ENCODE measurements around the gene TSPAN5.

Gene TSPAN5

DNA sequence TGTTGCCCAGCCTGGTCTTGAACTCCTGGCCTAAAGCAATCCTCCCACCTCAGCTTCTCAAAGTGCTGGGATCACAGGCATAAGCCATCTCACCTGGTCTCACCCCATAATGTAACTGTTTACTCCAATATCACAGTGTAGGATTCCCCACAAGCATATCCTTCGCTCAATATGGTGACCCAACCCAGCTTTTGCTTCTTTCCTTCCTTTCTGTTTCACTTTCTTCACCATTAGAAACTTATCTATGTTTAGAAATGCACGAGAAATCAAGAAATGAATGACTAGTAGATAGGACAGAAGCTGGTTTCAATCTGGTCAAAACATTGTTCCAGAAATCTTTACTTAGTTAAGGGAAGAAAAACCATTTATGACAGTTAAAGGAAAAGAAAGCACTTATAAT, 18.9 kb downstream of the TSPAN5 start:
- no peak overlapping the region for H3K4me3 ChIP-seq (ENCODE audit: low read depth, low read length)
- TF ChIP-seq, protein P1, sequence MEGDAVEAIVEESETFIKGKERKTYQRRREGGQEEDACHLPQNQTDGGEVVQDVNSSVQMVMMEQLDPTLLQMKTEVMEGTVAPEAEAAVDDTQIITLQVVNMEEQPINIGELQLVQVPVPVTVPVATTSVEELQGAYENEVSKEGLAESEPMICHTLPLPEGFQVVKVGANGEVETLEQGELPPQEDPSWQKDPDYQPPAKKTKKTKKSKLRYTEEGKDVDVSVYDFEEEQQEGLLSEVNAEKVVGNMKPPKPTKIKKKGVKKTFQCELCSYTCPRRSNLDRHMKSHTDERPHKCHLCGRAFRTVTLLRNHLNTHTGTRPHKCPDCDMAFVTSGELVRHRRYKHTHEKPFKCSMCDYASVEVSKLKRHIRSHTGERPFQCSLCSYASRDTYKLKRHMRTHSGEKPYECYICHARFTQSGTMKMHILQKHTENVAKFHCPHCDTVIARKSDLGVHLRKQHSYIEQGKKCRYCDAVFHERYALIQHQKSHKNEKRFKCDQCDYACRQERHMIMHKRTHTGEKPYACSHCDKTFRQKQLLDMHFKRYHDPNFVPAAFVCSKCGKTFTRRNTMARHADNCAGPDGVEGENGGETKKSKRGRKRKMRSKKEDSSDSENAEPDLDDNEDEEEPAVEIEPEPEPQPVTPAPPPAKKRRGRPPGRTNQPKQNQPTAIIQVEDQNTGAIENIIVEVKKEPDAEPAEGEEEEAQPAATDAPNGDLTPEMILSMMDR (IDR thresholded peaks at IDR 0.05; ENCODE audit: borderline replicate concordance, insufficient read depth, low read depth, low read length) = no peak

DNA sequence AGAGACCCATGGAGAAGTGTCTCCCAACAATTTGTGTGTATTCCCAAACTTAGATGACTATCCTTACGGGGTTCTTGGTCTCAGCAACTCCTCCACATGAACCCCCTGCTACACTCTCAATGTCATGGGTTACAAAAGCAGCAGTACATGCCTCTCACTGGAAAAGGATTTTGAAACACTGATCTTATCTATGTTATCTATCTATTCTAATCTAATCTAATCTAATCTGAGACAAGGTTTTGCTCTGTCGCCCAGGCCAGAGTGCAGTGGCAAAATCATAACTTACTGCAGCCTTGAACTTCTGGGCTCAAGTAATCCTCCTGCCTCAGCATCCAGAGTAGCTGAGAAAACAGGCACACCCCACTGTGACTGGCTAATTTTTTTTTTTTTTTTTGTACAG, 19.3 kb downstream of the TSPAN5 start:
- H3K4me3 ChIP-seq (ENCODE audit: low read depth, low read length) = no peak overlapping the region
- TF ChIP-seq, protein P1 (IDR thresholded peaks at IDR 0.05; ENCODE audit: borderline replicate concordance, insufficient read depth, low read depth, low read length) = no peak

DNA sequence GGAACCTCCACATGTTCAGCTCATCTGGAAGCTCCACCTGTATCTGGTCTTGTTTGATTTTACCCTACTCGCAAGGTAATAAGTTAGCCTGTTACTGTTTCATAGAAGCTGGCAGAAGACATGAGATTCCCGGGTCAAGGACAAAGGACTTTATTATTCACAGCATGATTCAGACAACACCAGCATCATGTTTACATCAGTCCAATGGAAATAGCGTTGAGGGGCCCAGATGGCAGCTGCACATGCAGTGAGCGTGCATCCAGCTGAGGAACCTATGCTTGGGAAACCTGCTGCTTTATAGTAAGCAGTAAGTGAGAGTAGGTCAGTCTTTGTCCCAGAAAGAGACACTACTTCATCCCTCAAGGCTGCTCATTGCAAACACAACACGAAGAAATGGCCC, 19.8 kb downstream of the TSPAN5 start:
- H3K4me3 ChIP-seq (ENCODE audit: low read depth, low read length) = no peak overlapping the region
- TF ChIP-seq, protein P1 (IDR thresholded peaks at IDR 0.05; ENCODE audit: borderline replicate concordance, insufficient read depth, low read depth, low read length) = no peak

DNA sequence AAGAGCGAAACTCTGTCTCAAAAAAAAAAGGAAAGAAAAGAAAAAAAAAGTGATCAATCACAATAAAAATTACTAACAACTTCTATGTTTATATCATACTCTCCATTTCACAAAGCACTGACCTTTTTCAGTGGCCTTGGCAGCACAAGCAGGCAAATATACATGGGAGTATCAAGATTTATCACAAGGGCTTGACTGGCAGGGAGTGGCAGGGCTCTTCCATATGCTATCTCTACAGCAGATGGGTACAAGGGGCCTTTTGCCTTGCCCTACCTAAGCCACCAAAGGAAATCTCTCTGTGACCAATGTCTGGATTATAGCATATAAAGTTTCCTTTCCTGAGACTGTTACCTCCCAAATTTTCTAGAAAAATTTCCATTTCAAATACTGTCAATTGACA, 24.4 kb downstream of the TSPAN5 start:
- no peak overlapping the region for H3K4me3 ChIP-seq (ENCODE audit: low read depth, low read length)
- TF ChIP-seq, protein P1 (IDR thresholded peaks at IDR 0.05; ENCODE audit: borderline replicate concordance, insufficient read depth, low read depth, low read length) = no peak

DNA sequence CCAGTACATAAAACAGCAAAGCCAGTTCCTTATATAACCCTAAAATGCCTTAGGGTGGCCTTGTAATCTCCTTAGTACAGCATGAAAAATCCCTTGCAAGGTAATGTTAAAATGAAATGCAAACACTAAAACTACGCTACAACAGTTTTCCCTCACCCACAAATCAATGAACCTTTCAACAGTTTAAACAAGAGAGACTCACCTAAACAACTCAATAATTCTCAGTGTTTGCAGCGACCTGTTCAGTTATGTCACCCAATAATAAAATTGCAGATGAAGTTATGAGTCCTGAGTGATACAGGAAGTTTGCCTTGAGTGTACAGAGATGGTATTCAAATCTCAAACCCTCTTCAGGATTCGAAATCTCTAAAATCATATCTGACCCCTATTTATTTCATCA, 25.3 kb downstream of the TSPAN5 start:
- H3K4me3 ChIP-seq (ENCODE audit: low read depth, low read length) = no peak overlapping the region
- TF ChIP-seq, protein P1 (IDR thresholded peaks at IDR 0.05; ENCODE audit: borderline replicate concordance, insufficient read depth, low read depth, low read length) = no peak

DNA sequence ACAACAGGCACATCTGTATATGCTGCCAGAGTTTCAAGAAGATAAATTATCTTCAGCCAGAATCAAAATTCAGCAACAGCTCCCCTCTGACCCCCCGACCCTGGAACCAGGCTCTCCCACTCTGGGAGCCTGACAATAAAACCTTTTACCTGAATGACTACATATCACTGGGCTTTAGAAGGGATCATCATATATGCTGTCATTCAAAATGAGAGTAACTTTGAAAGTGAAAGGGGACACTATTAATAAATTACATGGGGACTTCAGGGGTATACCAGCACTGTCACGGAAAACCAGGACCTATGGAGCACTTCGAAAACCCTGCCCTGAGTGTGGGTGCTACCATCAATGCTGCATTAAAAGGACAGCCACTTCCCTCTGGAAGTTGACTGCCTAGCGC, 26.2 kb downstream of the TSPAN5 start:
- H3K4me3 ChIP-seq (ENCODE audit: low read depth, low read length) = no peak overlapping the region
- TF ChIP-seq, protein P1 (IDR thresholded peaks at IDR 0.05; ENCODE audit: borderline replicate concordance, insufficient read depth, low read depth, low read length) = no peak

DNA sequence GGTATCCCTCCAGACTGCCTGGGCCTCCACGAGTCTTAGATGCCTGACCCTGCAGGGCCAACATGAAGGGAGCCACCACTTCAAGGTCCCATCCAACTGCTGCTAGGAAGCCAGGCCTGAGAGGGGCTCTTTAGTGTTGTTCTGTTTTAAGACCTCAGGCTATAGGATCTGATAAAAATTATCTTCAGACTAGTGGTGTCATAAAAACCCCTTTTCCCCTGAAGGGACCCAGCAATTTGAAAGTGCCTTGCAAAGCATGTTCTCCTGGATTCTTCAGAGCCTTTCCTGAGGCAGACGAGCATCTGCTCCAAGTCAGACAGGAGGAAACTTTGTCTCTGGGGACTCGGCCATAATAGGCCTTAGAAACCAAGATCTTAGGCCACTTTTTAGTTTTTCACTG, 26.9 kb downstream of the TSPAN5 start:
- no peak overlapping the region for H3K4me3 ChIP-seq (ENCODE audit: low read depth, low read length)
- TF ChIP-seq, protein P1 (IDR thresholded peaks at IDR 0.05; ENCODE audit: borderline replicate concordance, insufficient read depth, low read depth, low read length) = no peak

All from GM12875 (cell line).